Fibroblast of pulmonary artery (primary cell): Measurements from ENCODE around the gene TTBK2.

Experiments
- DNase-seq: peaks from one replicate; pipeline ENCODE4 v3.0.0-alpha.2; 2010; ENCODE audit warnings: low read depth
- H3K4me3 ChIP-seq: replicated peaks from 2 replicates; pipeline ENCODE4 v1.5.1; 2011; ENCODE audit warnings: low read depth, mild to moderate bottlenecking, control low read depth, low read length, moderate library complexity
- CTCF ChIP-seq: IDR thresholded peaks from 2 replicates; pipeline ENCODE4 v1.5.1; 2011; ENCODE audit warnings: mild to moderate bottlenecking, control low read depth, low read length, inconsistent platforms; ENCODE audit errors: missing control alignments

TTBK2 gene

DNA sequence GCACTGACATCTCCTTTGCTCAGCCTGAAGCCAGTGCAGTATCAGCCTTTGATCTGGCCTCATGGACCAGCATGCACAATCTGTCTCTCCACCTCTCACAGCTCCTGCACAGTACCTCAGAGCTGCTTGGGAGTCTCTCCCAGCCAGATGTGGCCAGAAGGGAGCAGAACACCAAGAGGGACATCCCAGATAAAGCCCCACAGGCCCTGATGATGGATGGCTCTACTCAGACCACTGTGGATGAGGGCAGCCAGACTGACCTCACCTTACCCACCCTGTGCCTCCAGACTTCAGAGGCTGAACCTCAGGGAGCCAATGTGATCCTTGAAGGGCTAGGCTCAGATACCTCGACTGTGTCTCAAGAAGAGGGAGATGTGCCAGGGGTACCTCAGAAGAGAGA is 228.0 kb downstream of the TTBK2 start:
- no peak for TF ChIP-seq CTCF
- H3K4me3 ChIP-seq = no peak overlapping the region
- DNase-seq = no peak

DNA sequence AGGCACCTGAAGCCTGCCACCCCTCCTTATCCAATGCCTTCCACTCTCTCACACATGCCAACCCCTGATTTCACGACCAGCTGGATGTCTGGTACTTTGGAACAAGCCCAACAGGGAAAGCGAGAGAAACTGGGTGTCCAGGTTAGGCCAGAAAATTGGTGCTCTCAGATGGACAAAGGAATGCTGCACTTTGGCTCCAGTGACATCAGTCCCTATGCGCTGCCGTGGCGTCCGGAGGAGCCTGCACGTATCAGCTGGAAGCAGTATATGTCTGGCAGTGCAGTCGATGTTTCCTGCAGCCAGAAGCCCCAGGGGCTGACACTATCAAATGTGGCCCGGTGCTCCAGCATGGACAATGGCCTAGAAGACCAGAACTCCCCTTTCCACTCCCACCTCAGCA is 228.8 kb downstream of the TTBK2 start:
- DNase-seq = no peak
- no peak overlapping the region for H3K4me3 ChIP-seq
- no peak for TF ChIP-seq CTCF

GRCh38 chr15:42691308-42691707 is 229.3 kb downstream of the TTBK2 start:
- H3K4me3 ChIP-seq = no peak overlapping the region
- no peak for DNase-seq
- TF ChIP-seq CTCF = no peak
